ENCODE data around the gene SEC16B.

SEC16B gene

DNA sequence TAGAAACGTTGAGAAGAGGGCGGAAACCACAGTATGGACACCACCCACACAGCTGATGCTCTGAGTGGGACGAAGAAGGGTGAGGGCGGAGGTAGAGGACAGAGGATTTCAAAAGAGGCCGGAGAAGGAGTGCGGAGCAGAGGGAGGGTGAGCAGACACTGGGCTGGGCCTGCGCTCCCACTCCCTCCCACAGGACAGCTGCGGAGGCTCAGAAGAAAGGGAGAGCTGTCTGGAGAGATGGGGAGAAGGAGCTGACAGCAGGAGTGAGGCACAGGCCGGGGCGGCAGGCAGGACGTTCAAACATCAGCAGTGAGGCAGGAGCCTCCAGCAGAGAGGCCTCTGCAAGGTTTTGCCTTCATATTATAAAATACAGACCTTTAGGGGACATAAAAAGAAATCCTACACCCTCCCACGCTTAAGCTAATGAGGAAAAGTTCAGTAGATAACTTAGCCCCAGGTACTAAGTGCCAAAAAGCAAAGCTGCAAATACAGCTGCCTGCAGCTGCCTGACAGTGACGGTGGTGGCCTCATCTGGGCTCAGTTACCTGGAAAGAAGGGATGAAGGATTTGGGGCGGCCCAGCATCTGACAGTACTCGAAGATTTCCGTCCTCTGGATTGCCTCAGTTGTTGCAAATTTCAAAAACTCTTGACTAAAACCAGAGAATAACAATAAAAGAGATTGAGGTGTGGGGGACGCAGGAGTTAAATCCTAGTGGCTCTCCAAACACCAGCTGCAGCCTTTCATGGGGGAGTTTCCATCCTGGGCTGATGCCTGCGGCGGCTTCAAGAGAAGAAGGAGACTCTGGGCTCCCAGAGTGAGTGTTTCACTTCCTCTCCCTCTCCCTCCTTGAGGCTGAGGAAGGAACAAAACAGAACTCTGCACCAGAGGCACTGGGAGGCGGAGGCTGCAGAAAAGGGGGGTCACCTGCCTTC lies 25.6 kb downstream of the SEC16B start:
- DNase-seq (ENCODE audit: low read depth in 2 of 3, low spot score in 2 of 3), result no peak

- DNase-seq (ENCODE audit: low read depth in 2 of 3, low spot score in 2 of 3), result no peak
Measured at GRCh38 chr1:177941976-177942375, 27.9 kb downstream of the SEC16B start.

- no peak for DNase-seq (ENCODE audit: low read depth in 2 of 3, low spot score in 2 of 3)
Measured at GRCh38 chr1:177940682-177941081, 29.2 kb downstream of the SEC16B start.

- DNase-seq (ENCODE audit: low read depth in 2 of 3, low spot score in 2 of 3), result no peak
Measured at GRCh38 chr1:177937931-177938330, 31.9 kb downstream of the SEC16B start.

GRCh38 chr1:177937174-177937770 lies 32.6 kb downstream of the SEC16B start:
- no peak for DNase-seq (ENCODE audit: low read depth in 2 of 3, low spot score in 2 of 3)

DNA sequence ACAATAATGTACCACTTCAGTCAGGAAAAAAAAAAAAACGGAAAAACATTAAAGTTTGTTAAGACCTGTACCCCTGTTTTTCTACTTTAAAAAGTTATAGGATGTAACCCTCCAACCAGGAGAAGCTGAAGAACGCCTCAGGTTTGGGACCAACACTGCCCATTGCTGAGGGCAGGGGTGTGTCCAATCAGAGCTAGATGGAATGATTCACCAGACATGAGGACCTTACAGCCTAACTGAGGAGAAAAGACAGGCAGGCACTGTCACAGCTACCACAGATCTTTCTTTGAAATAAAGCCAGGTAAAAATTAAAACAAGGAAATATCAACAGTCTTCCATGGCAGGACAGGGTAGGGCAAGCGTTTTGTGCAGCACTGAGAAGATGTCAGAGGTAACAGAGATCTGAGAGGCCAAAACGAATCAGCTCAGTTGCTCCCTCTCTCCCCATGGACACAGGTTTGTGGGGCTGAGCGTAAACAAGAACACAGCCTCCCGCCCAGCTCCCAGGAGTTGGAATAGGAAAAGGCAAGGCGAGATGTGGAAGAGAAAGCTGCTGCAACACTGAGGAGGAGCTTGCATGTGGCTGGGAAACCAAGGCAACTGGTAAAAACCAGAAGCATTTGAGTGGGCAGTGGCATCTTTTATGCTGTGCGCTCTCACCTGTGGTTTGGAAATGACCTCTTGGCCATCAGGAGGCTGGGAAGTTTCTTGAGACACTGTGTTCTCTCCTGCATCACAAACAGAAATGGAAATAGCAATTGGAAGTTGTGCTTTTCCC lies 34.0 kb downstream of the SEC16B start:
- DNase-seq (ENCODE audit: low read depth in 2 of 3, low spot score in 2 of 3), result no peak

GRCh38 chr1:177934927-177935326 lies 34.9 kb downstream of the SEC16B start:
- no peak for DNase-seq (ENCODE audit: low read depth in 2 of 3, low spot score in 2 of 3)

DNA sequence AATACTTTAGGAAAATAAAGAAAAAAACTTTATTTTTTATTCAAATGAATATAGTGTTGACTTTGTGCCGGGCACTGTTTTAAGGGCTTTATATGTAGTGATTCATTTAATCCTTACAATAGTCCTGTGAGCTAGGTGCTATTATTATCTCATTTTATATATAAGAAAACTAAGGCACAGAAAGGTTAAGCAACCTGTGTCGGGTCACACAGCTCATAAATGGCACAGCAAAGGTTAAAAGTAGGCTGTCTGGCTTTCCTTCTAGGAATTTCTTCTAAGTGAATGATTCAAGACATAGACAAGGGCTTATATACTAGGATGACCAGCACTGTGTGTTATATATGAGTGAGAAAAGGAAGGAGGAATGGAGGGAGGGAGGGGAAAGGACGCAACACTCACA lies 35.4 kb downstream of the SEC16B start:
- DNase-seq (ENCODE audit: low read depth in 2 of 3, low spot score in 2 of 3), result no peak

DNA sequence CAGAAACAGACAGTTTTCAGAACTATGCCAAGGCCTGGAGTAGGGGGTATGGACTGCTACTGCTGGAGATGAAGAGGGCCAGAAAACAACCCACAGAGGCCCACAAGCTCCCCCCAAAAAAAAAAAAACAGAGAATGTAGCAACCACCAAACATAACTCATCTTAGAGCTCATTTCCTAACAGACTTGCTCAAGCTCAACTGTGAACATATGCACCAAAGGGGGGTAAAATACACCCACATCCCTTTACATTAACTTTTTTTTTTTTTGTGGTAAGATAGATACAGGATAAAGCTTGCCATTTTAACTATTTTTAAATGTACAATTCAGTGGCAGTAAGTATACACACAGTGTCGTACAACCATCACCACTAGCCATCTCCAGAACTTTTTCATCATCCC lies 36.0 kb downstream of the SEC16B start:
- no peak for DNase-seq (ENCODE audit: low read depth in 2 of 3, low spot score in 2 of 3)

DNA sequence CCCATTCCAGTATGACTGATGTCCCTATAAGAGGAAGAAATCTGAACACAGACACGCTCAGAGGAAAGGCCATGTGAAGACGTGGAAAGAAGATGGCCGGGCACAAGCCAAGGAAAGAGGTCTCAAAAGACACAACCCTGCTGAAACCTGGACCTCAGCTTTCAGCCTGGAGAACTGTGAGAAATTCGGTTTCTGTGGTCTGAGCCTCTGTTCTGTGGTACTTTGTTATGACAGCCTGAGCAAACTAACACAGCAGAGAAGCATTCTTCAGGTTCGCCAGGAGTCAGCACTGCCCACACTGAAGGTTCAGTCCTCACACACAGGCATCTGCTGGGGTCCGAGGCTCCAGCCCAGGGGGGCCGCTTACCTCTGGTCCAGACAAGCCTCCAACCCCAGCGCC lies 37.7 kb downstream of the SEC16B start:
- no peak for DNase-seq (ENCODE audit: low read depth in 2 of 3, low spot score in 2 of 3)

GRCh38 chr1:177928952-177929351 lies 40.9 kb downstream of the SEC16B start:
- DNase-seq (ENCODE audit: low read depth in 2 of 3, low spot score in 2 of 3), result no peak

DNA sequence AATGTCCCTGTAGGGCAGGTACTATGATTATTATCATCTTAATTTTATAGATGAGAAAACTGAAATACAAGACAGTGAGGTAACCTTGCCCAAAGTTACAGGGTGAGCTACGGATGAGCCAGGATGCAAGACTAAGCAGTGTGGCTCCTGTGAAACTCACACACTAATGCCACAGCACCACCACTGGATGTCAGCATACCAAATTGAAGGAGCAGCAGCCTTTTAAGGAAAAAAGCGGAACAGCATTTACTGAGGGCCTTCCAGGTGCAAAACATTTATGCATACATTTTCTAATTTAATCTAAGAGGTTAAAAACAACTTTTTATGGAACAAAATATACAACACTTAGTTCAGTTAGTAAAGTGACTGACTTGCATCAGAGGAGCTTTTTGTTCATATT lies 41.7 kb downstream of the SEC16B start:
- no peak for DNase-seq (ENCODE audit: low read depth in 2 of 3, low spot score in 2 of 3)

GRCh38 chr1:177927021-177927596 lies 42.7 kb downstream of the SEC16B start:
- no peak for DNase-seq (ENCODE audit: low read depth in 2 of 3, low spot score in 2 of 3)

GRCh38 chr1:177926201-177926600 lies 43.7 kb downstream of the SEC16B start:
- no peak for DNase-seq (ENCODE audit: low read depth in 2 of 3, low spot score in 2 of 3)

DNA sequence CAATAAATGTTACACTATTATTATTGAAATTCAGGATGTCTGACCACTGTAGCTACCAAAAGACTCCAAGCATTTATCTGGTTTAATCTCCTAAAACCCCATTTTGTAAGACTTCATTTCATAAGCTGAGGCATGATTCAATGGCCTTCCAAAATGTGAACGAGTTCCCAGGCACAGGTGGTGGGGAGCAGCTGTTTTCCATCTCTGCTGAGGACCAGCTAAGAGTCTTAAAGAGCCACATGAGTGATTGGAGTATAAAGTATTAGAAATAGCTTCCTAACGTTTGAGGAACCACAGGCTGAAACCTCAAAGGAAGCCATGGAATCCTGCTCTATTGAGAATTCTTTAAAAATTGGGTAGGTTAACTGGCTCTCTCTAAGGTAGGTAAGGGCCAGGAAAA lies 44.9 kb downstream of the SEC16B start:
- DNase-seq (ENCODE audit: low read depth in 2 of 3, low spot score in 2 of 3), result no peak

- DNase-seq (ENCODE audit: low read depth in 2 of 3, low spot score in 2 of 3), result no peak
Measured at GRCh38 chr1:177923441-177923840, 46.4 kb downstream of the SEC16B start.

GRCh38 chr1:177922209-177922608 lies 47.6 kb downstream of the SEC16B start:
- no peak for DNase-seq (ENCODE audit: low read depth in 2 of 3, low spot score in 2 of 3)

GRCh38 chr1:177921590-177921989 lies 48.3 kb downstream of the SEC16B start:
- no peak for DNase-seq (ENCODE audit: low read depth in 2 of 3, low spot score in 2 of 3)

DNA sequence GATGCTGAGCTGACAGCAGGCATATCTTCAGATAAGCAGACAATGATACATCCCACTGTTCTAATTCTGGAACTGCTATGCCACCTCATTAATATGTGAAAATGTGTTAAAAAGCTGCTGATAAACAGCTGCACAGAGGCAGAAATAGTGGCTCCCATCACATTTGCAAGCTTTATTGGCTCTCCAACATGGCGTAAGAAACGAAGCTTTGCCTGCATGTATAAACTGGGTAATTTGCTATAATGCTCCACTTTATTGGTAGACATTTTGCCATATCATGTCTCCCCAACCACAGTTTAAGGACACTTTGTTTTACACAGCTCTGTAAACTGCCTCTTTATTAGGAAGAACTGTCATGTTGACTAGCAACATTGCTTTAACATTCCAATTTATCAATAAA lies 49.8 kb downstream of the SEC16B start:
- no peak for DNase-seq (ENCODE audit: low read depth in 2 of 3, low spot score in 2 of 3)

GRCh38 chr1:177915641-177916040 lies 54.2 kb downstream of the SEC16B start:
- DNase-seq (ENCODE audit: low read depth in 2 of 3, low spot score in 2 of 3), result no peak

DNA sequence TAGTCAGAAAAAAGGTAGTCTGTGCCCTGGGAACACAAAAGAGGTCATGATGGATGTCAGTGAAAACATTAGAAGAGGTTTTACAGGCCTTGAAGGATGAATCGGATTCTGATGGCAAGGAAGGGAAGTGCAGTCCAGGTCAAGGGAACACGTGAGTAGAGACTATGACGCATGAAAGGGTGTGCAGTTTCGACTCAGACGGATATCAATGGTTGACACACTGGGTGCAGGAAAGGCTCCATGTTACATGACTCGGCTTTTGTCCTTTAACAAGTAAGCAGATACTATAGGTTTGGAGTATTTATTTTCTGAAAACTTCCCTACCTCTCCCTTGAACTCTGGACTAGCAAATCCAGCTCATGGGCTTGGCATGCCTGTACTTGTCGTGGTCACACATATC lies 55.3 kb downstream of the SEC16B start:
- DNase-seq (ENCODE audit: low read depth in 2 of 3, low spot score in 2 of 3), result no peak

Measured in activated CD8-positive, alpha-beta memory T cell treated with anti-CD3 and anti-CD28 coated beads for 48 hours (primary cell).